GM18951 (cell line): Measurements from ENCODE around the gene EEF2KMT.
"Not testable (repeated sequence)": the region's sequence is repeated elsewhere in the genome, so short reads cannot be mapped to it uniquely, and the experiment has no call there.

ENCODE experiments used
- POLR2A ChIP-seq: IDR thresholded peaks from 4 replicates; pipeline ENCODE4 v1.6.1; 2011; ENCODE audit warnings: mild to moderate bottlenecking; ENCODE audit not compliant: insufficient read length, insufficient read depth; ENCODE audit errors: extremely low read depth
- in situ Hi-C: fragments of 300-500 bp; cut with MboI; formaldehyde crosslinking; loops from one replicate; pipeline ENCODE4 v1.12.0; 2022; ENCODE audit warnings: low sequenced_read_pairs, mixed read lengths, inconsistent platforms; ENCODE audit not compliant: unreplicated experiment

EEF2KMT gene, protein sequence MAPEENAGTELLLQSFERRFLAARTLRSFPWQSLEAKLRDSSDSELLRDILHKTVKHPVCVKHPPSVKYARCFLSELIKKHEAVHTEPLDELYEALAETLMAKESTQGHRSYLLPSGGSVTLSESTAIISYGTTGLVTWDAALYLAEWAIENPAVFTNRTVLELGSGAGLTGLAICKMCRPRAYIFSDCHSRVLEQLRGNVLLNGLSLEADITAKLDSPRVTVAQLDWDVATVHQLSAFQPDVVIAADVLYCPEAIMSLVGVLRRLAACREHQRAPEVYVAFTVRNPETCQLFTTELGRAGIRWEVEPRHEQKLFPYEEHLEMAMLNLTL

GRCh38 chr16:5097470-5098220 lies at the start of gene EEF2KMT:
Gene EEF2KMT (minus strand): TSS chr16:5097795. CDS start chr16:5097739, 56 bp downstream.
- in situ Hi-C loops = not testable (repeated sequence)

GRCh38 chr16:5144621-5144956 lies 47.0 kb upstream of the EEF2KMT start:
- in situ Hi-C loops = not testable (repeated sequence)

More at GRCh38 chr16:5097470-5098220, at the start of gene EEF2KMT:
- TF ChIP-seq POLR2A = peak; percentile 48

GRCh38 chr16:5143761-5144620 lies 46.4 kb upstream of the EEF2KMT start:
- no peak for TF ChIP-seq POLR2A
- in situ Hi-C loops = no loop called here

DNA sequence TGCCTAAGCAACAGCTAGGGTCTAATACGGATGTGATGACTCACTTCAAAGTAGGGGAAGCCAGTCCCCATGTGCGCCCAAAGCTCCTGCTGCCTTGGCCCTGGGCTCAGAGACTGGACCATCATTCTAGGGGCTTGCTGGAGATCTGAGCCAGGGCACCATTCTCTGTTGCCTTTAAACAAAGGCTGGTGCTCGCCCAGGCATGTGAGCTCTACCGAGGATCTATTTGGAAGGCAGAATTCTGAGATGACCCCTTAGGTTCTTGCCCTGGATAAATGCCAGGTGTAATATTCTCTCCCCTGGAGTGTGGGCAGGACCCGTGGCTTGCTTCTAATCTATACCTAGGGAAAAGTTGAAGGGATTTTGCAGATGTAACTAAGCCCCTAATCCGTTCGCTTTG lies 42.6 kb upstream of the EEF2KMT start:
- in situ Hi-C loops = not testable (repeated sequence)

- in situ Hi-C loops = not testable (repeated sequence)
Observed at GRCh38 chr16:5134739-5135452, 37.3 kb upstream of the EEF2KMT start.

DNA sequence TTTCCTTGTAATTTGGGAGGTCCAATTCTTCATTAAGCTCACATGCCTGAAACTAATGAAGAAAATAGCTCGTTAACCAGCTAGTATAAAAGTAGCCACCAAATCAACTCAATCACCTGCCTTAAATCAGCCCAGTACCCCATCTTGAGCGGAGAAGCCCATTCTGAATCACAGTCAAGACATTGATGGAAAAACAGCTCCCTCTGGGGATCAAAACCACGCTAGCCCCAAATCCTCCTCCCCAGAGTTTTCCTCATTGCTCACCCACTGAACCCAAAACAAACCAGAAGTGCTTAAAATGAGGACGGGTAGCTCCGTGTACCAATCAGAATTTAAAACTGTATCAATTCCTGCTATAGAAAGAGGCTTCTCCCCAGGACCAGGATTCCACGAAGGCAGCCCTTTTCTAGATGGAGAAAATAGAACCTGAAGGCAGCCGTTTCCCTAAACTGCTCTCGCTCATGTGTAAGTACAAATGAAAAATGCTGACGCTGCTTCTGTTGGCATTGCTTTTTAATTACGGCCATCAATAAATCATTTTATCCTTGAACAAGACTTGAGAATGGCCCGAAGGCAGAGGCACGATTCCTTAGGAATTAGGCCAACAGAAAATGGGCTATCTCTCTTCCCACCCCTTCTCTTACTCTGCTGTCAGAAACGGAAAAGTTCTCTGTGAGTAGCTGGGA lies 35.5 kb upstream of the EEF2KMT start:
- in situ Hi-C loops = not testable (repeated sequence)

DNA sequence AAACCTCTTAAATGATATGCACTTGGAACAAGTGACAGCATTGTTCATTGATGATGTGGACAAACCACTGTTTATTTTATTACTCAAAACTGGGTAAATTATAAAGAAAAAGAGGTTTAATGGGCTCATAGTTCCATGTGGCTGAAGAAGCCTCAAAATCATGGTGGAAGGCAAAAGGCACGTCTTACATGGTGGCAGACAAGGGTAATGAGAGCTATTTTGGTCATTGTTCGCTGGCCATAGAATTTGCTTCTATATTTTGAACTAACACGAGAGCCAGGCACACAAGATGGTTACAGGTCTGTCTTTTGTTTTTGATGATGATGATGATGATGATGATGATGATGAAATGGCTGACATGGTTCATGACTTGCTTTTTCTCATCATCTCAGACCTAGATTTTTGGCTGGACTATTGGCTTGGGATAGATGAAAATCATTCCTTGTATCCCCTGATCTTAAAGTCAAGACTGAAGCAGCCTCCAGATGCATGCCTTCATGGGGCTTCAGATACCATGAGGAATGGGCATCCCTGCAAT lies 33.9 kb upstream of the EEF2KMT start:
- in situ Hi-C loops = not testable (repeated sequence)

GRCh38 chr16:5117300-5118087 lies 19.9 kb upstream of the EEF2KMT start:
- in situ Hi-C loops = not testable (repeated sequence)

DNA sequence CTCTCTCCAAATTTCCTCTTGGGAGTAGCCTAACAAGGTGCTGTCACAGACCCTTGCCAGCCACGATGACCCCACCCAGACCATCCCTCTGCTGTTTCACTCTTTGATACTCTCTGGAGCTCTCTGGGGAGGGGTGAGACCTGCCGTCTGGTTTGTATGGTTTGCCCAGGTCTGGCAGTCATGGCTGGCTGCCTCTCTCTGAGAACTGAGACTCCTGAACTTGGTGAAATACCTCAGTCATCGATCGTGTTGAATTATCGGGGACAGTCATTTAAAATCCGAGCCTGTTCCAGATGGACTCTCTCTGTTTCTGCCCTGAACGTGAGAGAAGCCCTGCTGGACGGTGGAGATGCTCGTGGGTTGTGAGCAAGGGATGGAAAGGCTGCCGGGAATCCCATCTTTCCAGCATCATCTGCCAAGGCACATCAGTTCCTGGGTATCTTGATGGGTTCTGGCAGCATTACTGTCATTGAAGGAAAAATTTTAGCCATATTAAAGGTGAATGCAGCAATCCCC lies 19.2 kb upstream of the EEF2KMT start:
- in situ Hi-C loops = not testable (repeated sequence)

- in situ Hi-C loops = not testable (repeated sequence)
Observed at GRCh38 chr16:5110933-5111332, 13.3 kb upstream of the EEF2KMT start.

- TF ChIP-seq POLR2A = no peak
- in situ Hi-C loops = no loop called here
Observed at GRCh38 chr16:5108505-5109158, 11.0 kb upstream of the EEF2KMT start.

DNA sequence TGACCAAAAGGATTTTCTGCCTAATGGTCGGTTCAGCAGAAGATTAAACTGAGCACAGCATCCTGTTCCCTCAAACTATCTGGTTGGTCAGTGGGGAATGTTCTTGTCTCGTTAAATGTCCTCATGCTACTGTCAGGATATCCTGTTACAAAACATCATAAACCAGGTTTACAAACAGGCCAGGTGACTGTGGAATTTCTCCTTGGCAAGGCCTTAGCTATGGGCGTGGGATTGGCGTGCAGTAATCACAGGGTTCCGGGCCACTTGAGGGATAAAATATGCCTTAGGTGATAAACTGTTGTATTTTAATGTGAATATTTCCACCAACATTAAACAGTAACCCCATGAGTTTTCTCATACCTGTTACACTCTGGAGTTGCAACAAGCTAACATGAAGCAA lies 7.4 kb upstream of the EEF2KMT start:
- in situ Hi-C loops = not testable (repeated sequence)

- in situ Hi-C loops = not testable (repeated sequence)
Observed at GRCh38 chr16:5103296-5104032, 5.9 kb upstream of the EEF2KMT start.

- in situ Hi-C loops = not testable (repeated sequence)
Observed at GRCh38 chr16:5099174-5099573, 1.6 kb upstream of the EEF2KMT start.

- in situ Hi-C loops = not testable (repeated sequence)
Observed at GRCh38 chr16:5098221-5099159, 895 bp upstream of the EEF2KMT start.

DNA sequence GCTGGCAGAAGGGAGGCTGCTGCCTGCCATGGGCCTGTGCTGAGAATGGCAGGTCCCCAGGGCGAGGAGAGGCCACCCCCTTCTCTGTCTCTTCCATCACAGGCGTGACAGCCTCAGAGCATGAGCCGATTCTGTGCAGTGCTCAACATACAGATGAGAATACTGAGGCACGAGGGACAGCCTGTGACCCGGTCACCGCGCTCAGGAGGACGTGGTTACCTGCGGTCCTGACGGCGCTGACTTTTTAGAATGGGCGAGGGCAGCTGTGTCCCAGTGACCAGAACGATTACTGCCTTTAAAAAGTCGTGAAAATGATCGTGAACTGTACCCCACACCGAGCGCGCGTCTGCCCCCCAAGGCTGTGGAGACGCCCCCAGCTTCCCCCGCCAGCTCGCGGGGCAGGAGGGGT lies 530 bp downstream of the EEF2KMT start:
- in situ Hi-C loops = not testable (repeated sequence)
